Measurements from ENCODE around the gene GLIPR2.
"Not testable (repeated sequence)": the region's sequence is repeated elsewhere in the genome, so short reads cannot be mapped to it uniquely, and the experiment has no call there.

GLIPR2 gene

GRCh38 chr9:36144309-36145232 is 8.0 kb downstream of the GLIPR2 start:
- no peak for DNase-seq (ENCODE audit: low read depth)

GRCh38 chr9:36145970-36146369 is 9.4 kb downstream of the GLIPR2 start:
- DNase-seq (ENCODE audit: low read depth) = no peak

GRCh38 chr9:36146651-36147050 is 10.1 kb downstream of the GLIPR2 start:
- DNase-seq (ENCODE audit: low read depth) = no peak

- no peak for DNase-seq (ENCODE audit: low read depth)
Measured at GRCh38 chr9:36147441-36148175, 11.1 kb downstream of the GLIPR2 start.

GRCh38 chr9:36148311-36149051 is 11.9 kb downstream of the GLIPR2 start:
- peak; percentile 60 for DNase-seq (ENCODE audit: low read depth)

GRCh38 chr9:36149197-36149596 is 12.7 kb downstream of the GLIPR2 start:
- DNase-seq (ENCODE audit: low read depth) = no peak

- no peak for DNase-seq (ENCODE audit: low read depth)
Measured at GRCh38 chr9:36150574-36151315, 14.2 kb downstream of the GLIPR2 start.

- DNase-seq (ENCODE audit: low read depth) = peak; percentile 82
Measured at GRCh38 chr9:36151316-36152210, 15.0 kb downstream of the GLIPR2 start.

- no peak for DNase-seq (ENCODE audit: low read depth)
Measured at GRCh38 chr9:36152741-36153438, 16.4 kb downstream of the GLIPR2 start.

- no peak for DNase-seq (ENCODE audit: low read depth)
Measured at GRCh38 chr9:36153746-36154145, 17.2 kb downstream of the GLIPR2 start.

GRCh38 chr9:36154331-36154952 is 17.9 kb downstream of the GLIPR2 start:
- DNase-seq (ENCODE audit: low read depth) = no peak

GRCh38 chr9:36156116-36156515 is 19.6 kb downstream of the GLIPR2 start:
- DNase-seq (ENCODE audit: low read depth) = no peak

- DNase-seq (ENCODE audit: low read depth) = no peak
Measured at GRCh38 chr9:36158122-36158521, 21.6 kb downstream of the GLIPR2 start.

GRCh38 chr9:36158917-36159316 is 22.4 kb downstream of the GLIPR2 start:
- no peak for DNase-seq (ENCODE audit: low read depth)

GRCh38 chr9:36159509-36159908 is 23.0 kb downstream of the GLIPR2 start:
- not testable (repeated sequence) for DNase-seq (ENCODE audit: low read depth)

- not testable (repeated sequence) for DNase-seq (ENCODE audit: low read depth)
Measured at GRCh38 chr9:36160126-36160525, 23.6 kb downstream of the GLIPR2 start.

- DNase-seq (ENCODE audit: low read depth) = no peak
Measured at GRCh38 chr9:36161187-36161586, 24.7 kb downstream of the GLIPR2 start.

- DNase-seq (ENCODE audit: low read depth) = no peak
Measured at GRCh38 chr9:36162211-36162738, 25.7 kb downstream of the GLIPR2 start.

GRCh38 chr9:36163049-36163785 is 26.7 kb downstream of the GLIPR2 start:
- DNase-seq (ENCODE audit: low read depth) = no peak
